Stimulated activated CD4-positive, alpha-beta T cell treated with anti-CD3 and anti-CD28 coated beads, TNF-alpha, amount 100 ng/mL, for 1 hour (primary cell): Measurements from ENCODE around the gene CCL13.

Experiments used
- DNase-seq, 3 donors: peaks; one replicate each; pipeline ENCODE4 v3.0.0-alpha.2; 2020; ENCODE audit warnings: low read depth in 3 of 3, low spot score in 1 of 3

Gene CCL13

DNA sequence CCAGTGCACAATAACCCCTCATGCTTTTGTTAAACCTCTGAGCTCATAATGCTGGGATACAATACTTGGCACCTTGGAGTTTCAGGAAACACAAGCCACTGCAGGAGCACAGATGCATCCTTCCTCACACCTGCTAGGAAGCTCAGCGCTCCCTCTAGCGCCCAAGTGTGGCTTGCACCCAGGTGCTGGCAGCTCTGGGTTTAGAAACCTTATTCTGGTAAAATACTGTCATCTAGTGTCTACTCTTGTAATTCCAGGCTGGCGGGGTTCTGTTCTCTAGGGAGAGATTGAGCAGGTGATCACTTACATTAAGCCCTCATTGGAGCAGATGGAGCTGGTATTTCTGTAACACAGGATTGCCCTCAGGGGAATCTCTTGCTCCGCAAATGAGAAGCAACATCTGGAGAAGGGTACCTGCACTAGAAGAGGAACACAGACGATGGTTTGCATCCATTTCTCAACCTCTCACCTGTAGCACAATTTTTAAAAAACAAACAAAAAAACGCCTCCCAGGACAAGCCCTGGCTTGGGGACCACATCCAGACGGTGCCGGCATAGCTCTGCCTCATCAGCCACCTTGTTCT lies 5.3 kb downstream of the CCL13 start:
- DNase-seq, result peak in 2 of 3 donors; percentile 2 to 32

DNA sequence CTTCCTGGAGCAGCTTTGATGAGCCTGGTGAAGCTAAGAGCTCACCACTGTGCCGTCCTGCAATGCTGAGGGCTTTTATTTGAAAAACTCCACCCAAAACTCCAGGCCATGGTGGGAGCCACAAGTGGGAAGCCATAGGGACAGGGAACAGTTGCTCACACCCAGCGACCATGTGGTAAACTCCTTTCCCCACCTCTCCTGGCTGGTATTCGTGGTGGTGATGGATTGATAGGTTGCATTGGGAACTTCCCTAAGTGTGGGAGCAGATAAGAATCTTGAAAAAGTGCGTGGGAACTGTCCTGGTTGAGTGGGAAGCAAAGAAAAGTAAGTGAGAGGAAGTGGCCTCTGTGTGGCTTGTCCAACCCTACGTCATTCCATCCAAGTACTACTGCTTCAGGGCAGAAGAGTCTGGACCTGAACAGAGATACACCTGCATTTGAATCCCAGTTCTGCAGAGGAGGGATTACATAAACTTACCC lies 6.9 kb downstream of the CCL13 start, which contains the start of gene CCL1:
Gene CCL1 (minus strand): TSS at position 51 of the 479 bp plus-strand sequence. CDS start 72 bp downstream, outside the sequence.
- no peak for DNase-seq

DNA sequence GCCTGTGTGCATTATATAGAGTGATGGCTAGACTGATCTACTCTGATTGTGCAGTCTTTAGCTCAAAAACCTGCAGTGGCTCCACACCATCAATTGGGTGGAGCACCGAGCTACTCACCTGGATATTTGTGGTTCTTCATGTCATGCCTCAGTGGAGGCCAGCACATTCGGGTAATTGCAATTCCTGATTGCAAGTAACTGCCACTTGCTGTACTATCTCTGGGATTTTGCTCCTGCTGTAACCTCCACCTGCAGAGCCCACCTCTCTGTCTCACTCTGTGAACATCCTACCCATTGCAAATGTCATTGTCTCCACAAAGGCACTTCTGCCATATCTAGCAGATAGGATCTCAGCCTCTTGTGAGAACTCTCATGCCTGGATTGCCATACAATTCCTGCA lies 8.5 kb downstream of the CCL13 start:
- DNase-seq, result no peak

DNA sequence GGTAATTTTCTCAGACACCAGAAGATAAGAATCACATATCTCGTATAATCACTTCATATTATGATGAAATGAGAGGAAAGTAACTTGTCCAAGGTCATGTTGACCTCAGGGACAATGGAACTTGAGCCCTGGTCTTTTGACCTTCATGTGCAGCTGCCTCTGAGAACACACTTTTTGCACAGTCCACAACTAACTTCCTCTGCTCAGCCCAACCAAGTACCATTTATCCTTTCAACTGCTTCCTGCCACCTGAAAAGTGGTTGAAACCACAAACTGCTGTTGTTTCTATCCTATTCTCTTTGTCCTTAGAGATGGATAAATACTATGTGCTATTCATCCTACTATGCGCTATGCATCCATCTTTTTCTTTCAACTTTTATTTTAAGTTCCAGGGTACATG lies 9.1 kb downstream of the CCL13 start:
- DNase-seq, result no peak

DNA sequence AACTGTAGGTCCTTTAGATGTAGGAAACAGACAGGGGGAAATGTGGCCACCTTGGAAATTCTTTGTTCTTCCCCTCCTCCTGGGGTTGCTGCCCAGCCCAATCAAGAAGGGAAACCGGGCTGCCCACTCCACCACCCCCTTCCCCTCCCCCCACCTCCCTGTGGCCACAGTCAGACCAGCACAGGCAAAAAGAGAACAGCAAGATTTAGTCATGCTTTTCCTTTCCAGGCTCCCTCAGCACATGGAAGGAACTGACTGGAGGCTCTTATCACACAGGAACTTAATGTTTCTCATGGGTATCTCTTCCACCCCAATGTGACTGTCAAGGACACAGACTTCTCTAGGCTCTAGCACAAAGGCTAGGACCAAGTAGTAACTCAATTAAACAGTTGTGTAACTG lies 9.7 kb downstream of the CCL13 start:
- no peak for DNase-seq

DNA sequence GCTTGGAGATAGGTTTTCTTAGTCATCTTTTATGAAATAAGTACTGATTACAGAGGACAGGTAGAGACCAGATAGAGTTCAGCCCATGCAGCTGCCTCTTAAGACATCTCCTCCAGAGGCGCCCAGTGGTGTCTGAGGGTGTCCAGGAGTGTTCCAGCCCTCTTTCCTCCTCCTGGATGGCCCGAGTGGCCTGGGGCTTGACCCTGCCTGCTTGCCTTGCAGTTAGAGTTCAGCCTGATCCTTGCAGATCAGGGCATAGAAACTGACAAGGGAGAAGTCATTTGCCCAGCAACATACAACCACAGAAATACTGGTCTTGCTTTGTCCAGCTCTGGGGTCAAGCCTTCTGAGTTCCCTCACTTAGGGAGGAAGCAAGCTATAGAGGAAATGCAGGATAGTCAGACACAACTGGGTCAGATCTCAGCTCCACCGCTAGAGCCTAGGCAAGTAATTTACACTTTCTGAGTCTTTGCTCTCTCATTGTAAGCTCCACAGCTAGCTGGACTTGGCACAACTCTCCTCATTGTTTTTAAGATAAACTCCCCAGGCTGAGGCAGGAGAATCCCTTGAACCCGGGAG lies 10.3 kb downstream of the CCL13 start:
- DNase-seq, result no peak

DNA sequence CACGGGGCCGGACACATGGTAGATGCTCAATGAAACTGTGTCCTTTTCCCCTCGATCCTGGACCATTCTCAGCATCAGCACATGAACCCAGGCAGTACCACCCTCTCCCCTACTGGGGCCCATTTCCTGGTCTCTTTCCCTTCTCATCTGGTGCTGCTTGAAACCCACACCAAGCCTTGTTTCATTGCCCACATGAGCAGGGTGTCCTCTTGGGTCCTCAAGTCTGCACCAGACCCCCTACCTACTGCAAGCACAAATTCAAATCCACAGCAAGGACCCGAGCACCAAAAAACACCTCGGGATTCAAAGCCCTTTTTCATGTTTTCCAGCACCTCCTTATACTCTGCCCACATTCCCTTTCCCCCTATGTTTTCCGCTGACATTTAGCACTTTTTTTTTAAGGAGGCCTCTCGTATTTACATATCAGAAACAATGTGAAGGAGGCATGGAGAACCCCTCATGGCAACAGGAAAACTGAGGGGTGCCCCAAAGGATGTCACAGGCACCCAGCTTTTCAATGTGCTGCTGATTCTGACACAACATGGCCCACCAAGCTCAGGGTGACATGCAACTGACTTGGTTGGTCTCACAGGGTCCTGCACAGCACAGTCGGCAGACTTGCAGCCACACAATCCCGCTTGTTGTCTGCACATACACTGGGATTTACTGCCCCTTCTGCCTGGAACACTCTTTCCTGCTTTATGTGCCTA lies 11.4 kb downstream of the CCL13 start:
- no peak for DNase-seq

DNA sequence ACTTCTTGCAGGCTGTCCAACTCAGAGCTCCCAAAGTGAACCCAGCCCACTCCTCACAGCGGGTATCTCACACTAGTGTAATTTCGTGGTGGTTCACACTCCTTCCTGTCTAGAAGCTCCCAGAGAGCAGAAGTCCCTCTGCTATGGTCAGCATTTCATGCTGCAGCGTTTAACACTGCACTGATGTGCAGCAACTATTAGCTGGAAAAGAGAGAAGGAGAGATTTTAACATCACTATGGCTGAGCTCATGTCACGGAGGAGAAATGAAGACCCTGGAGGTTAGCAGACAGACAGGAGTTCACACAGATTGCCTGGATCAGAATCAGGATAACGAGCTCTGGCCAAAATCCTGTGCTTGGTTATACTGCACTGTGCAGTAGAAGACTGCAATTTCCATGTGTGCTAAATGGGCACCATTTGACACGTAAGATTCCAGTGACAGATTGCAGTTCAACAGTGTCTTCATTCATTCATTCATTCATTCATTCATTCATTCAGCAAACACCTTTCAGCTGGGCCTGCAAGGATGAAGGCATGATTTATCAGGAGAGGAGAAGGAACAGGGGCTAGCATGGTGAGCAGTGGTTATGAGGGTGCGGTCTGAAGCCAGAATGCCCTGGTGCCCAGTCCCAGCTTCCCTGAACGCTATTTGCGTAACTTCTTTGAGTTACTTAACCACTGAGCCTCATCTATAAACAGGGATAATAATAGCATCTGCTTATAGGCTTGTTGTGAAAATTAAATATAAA lies 12.1 kb downstream of the CCL13 start:
- DNase-seq, result no peak

DNA sequence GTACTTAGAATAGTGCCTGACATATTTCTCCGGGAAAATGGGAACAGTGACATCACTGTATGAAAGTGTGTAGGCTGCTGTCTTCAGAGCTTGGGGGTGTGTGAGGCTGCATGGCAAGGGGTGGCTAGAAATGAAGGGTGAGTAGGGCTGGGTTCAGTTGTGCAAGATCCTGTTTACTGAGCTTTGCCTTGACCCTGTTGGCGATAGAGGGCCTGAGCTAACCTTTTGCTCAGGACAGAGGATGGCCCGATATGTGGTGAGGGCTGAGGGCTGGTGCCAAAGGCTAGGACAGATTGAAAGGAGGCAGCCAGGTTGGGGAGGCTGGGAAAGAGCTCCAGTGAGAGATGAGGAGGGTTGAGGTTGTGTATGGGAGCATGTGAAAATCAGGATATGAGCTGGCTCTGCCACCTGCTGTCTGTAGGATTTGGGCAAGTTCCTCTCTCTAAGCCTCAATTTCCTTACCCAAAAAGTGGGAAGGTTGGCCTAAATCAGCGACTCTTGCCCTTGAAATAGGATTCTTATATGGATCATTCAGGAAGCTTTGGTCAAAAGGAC lies 12.7 kb downstream of the CCL13 start:
- DNase-seq, result no peak

DNA sequence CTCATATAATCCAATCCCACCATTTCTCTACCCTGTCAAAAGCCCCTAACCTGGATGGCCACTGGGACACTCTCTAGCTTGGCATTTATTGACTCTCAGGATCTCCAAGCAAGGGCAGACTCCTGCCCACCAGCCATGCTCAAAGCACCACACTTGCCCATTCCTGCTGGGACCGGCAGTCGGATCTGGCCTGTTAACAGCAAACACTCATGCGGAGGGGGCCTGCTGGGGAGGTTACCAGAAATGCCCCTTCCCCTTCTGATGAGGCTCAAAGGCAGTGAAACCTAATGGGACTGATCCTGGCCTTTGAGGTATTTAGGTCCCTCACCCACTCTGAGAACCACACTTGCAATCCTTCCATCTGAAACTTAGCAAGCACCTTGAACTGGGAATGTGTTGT lies 13.3 kb downstream of the CCL13 start:
- DNase-seq, result no peak

DNA sequence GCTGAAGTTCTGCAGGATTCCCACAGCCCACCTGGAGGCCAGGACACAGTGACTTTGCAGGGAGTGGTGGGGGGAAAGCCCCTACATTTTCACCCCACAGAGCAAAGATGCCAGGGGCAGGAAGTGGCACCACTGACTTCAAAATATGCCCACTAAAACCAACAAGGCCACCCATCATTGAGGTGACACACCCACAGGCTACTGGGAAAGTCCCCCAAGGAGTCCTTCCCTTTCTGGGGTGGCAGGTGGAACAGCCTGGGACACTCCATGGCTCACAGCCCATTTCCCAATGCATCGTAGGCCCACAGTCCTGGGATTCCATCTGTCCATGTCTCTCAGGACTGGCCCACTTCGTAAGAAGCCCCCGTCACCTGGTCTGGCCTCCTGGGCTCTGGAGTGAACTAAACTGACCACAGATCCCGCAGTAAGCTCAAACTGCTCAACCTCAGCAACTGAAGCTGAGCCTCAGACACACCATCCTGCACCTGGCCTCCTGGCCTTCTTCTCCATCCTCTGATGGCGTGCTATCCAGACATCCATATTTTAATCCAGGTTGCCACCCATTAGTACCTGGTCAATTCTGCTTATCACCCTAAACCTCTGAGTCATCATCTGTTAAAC lies 14.2 kb downstream of the CCL13 start:
- DNase-seq, result no peak

DNA sequence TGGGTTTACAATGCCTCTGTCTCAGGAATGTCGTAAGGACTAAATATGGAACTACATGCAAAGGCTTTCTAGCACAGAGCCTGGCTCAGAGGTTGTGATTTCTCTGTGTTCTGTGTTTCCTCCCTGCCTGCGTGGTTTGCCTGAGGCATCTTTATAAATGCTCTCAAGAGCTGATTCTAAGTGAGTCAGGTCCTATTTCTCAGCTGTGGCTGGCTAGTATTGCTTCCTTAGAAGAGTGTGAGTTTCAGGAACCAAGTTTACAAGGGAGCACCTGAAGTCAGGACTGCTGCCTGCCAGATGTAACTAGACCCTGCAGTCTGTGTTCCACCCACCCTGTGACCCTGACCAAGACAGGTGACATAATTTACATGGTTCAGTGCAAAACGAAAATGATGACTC lies 14.7 kb downstream of the CCL13 start:
- no peak for DNase-seq

DNA sequence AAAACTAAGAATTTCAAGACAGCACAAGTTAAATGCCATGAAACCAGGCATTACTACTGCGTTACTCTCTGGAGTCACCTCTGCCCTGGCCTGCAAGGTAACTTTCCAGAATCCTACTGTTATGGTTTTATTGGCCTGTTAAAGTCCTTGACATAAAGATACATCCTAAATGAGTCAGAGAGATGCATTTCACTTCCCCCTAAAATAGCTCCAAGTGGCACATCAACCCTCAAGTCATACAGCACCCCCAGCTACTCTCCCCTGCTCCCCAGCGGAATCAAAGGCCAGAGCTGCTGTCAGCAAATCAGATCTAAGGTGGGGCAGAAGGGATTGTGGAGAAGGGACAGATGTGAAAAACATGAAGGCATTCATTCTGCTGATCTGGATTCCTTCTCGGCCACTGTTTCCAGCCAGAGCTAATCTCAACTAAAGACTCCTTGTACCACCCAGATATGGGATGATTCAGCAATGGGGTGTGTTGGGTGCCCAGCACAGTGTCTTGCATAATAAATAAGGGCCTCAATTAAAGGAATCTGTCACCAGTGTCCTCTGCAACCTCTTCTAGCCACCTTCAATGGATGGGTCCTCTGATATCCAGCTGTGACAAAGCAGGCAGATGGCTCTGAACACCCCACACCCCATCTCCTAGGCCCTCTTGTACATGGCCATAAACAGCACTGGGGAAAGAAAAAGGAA lies 15.3 kb downstream of the CCL13 start:
- no peak for DNase-seq

DNA sequence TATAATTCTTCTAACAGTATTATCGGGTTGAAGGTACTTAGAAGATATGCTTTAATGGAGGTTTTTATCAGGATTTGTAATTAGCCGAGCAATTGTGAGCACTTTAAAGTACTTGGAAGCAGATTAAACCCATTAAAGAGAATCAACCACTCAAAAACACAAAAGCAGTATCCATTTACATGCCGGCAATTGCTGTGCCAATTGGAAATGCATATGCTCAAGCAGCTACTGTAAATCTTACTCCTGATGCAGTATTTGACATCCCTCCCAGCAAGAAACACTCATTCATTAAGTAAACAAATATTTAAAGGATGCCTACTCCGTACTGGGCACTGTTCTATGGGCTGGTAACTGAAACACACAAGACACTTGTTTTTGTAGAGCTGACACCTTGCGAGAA lies 18.2 kb downstream of the CCL13 start:
- DNase-seq, result no peak

DNA sequence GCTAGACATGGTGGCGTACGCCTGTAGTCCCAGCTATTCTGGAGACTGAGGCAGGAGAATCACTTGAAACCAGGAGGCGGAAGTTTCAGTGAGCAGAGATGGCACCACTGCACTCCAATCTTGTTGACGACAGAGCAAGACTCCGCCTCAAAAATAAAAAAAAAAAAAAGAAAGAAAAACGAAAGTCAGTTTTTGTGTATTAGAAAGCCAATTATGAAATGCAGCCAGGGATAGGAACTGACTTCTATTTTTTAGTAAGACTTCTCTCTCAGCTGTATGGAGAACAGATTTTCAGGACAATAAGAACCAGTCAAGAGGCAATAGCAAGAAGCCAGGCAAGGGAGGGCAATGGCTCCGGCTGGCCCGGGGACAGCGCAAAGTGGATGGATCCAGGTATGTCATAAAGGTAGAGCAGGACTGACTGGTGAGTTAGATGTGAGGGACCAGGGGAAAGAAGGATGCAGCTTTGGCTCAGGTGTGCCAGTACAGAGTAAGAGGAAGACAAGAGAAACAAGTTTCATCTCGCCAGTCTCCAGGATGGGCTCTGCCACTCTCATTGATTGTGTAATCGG lies 19.2 kb downstream of the CCL13 start:
- DNase-seq, result no peak

DNA sequence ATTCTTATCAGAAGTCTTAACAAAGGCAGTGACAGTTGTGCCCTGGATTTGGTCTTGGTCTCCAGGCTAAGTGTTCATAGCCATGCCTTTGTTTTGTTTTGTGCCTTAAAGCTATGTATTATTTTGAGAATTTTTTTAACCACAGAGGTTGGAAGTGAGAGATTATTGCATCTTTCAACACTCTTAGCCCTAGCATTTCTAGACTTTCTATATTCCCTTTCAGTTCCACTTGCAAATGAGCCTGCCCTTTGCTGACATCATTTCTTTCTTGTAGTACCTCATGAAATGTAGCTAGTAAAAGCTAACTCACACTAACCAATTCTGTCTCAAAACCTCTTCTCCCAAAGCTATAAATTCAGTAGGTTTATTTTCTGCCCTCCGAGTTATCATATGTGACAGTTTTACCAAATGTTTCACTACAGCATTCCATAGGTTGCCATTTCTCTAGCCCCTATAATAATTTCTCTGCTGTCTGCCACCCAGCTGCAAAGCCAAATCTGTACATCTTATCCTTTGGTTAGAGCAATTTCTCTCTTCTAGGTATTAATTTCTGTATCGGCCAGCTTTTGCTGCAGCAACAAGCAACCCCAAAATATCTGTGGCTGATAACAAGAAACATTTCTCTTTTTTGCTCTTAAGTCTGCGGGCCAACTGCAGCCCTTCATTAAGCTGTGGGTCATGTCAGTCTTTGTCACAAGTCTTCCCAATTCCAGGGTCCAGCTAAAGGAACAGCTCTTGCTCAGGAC lies 21.0 kb downstream of the CCL13 start:
- no peak for DNase-seq

DNA sequence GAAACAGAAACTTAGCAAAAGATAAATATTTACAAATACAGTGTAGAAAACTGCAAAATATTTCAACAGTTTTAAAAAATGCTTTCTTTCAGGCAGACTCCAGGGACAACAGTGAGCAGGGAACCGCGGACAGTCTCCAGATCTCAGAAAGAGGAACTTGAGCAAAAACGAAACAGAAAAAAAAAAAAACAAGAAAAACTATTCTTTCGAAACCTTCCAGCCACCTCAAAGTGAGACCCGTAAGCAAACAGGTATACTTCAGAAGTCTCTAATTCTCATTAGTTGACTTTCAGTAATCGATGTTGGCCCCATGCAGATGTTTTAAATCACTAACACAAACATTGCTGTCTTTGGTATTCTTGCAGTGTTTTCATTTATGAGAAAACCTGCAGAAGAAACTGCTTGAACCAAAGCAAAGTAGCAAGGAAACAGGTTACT lies 22.4 kb downstream of the CCL13 start:
- DNase-seq, result no peak

DNA sequence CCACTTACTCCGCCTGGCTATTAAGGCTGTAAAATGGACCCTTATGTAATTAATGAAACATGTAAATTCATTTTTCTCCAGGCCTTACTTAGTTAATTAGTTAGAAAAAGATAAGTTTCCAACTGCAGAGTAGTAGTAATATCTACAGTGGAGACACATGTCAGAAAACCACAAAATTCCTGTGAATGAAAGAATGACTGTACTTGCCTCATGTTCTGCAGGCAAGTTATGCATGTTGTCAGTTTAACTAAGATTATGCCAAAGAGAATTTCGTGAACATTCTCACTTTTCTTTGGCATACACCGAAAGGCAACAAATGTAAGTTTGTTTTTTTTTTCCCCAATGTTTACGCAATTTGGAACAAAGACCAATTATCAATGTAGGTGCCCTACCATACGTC lies 23.6 kb downstream of the CCL13 start:
- DNase-seq, result no peak

DNA sequence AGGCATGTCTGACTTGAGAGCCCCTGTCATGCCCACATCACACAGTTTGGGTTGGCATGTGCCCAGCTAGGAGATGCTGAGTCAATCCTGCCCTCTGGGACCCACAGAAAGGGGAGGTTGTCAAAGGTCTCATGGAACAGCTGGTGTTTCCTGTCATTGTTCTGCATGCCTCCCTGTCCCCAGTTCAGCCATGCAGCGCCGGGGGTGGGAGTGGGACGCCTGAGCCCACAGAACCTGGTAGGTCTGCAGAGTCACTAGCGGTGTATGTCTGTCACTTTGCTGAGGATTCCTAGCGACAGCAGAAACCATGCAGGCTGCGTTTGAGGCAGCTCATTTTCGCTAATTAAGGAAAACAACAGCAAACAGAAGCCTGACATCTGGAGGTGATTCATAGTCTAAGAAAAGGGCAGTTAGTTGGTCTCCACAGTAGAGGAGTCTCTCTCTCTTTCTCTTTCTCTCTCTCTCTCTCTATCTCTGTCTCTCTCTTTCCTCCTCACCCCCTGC lies 26.4 kb downstream of the CCL13 start:
- no peak for DNase-seq
